Left lobe of liver (tissue), 2 donors: Measurements from ENCODE around the gene MAGEF1. TPM values are rescaled to one million over a fixed set of nuclear protein-coding genes. Genes with fewer than 3 reads are reported as not detected.

Source experiments
- ATAC-seq: fragments of 200-7000 bp; cut with Tn5 transposase; one replicate; pipeline ENCODE4 v1.9.1; 2020; ENCODE audit warnings: mild to moderate bottlenecking, moderate library complexity
- DNase-seq: peaks from one replicate; pipeline ENCODE4 v3.0.0-alpha.2; 2020; ENCODE audit warnings: low spot score
- total RNA-seq: library from RNA; stranded (reverse); gene quantifications from one replicate; pipeline ENCODE4 v1.2.1, GENCODE V29; 2021
- donor health status: DM: no; HTN: no; CAD: no; lungs with moderate emphysema.
- donor health status: DM: no; HTN: yes; CAD: no.

The MAGEF1 gene
- total RNA-seq = 12.0 TPM

GRCh38 chr3:184711493-184712247 is at the start of gene MAGEF1:
TSS of gene MAGEF1 (minus strand) at chr3:184712064. CDS start at chr3:184711821, 243 bp downstream.
- peak; percentile 85 for DNase-seq
- peak; percentile 94 for ATAC-seq

- ATAC-seq (no peak), DNase-seq (no peak)
These were observed 49.4 kb upstream of the MAGEF1 start for GRCh38 chr3:184761075-184761841.

- ATAC-seq = no peak
- no peak for DNase-seq
These were observed 48.6 kb upstream of the MAGEF1 start for GRCh38 chr3:184760337-184761074.

GRCh38 chr3:184759666-184760200 is 47.9 kb upstream of the MAGEF1 start:
- DNase-seq (no peak), ATAC-seq (no peak)

GRCh38 chr3:184758056-184758455 is 46.2 kb upstream of the MAGEF1 start:
- DNase-seq = no peak
- ATAC-seq = no peak

GRCh38 chr3:184757022-184757651 is 45.3 kb upstream of the MAGEF1 start:
- ATAC-seq (peak; percentile 59), DNase-seq (no peak)

GRCh38 chr3:184756151-184757021 is 44.5 kb upstream of the MAGEF1 start:
- DNase-seq (no peak), ATAC-seq (no peak)

- DNase-seq = no peak
- no peak for ATAC-seq
These were observed 43.5 kb upstream of the MAGEF1 start for GRCh38 chr3:184755315-184755731.

GRCh38 chr3:184752361-184752760 is 40.5 kb upstream of the MAGEF1 start:
- DNase-seq (no peak), ATAC-seq (no peak)

- DNase-seq = no peak
- no peak for ATAC-seq
These were observed 39.6 kb upstream of the MAGEF1 start for GRCh38 chr3:184751204-184752040.

GRCh38 chr3:184750349-184751083 is 38.7 kb upstream of the MAGEF1 start:
- DNase-seq (no peak), ATAC-seq (no peak)

GRCh38 chr3:184749168-184749744 is 37.4 kb upstream of the MAGEF1 start:
- no peak for DNase-seq
- ATAC-seq = no peak

- peak; percentile 45 for ATAC-seq
- DNase-seq = no peak
These were observed 36.6 kb upstream of the MAGEF1 start for GRCh38 chr3:184748219-184749135.

- no peak for DNase-seq
- ATAC-seq = no peak
These were observed 34.6 kb upstream of the MAGEF1 start for GRCh38 chr3:184746131-184747120.

GRCh38 chr3:184745526-184745925 is 33.7 kb upstream of the MAGEF1 start:
- ATAC-seq = no peak
- DNase-seq = no peak
